ENCODE data around the gene TMEM19.
"Not testable (repeated sequence)": the region's sequence is repeated elsewhere in the genome, so short reads cannot be mapped to it uniquely, and the experiment has no call there.

The TMEM19 gene

GRCh38 chr12:71685312-71685906 lies 473 bp upstream of the TMEM19 start:
- Histone ChIP-seq H3K9ac (ENCODE audit: low read depth, low read length) (peak overlapping the region; percentile 82), H3K9me3 (ENCODE audit: control insufficient read depth, insufficient read depth, low read length) (no peaks in the 10 kb centered on the region), H3K36me3 (ENCODE audit: insufficient read depth, low read length) (no peaks in the 10 kb centered on the region), H3K4me1 (ENCODE audit: insufficient read depth, low read length) (peaks cover 6% of the 10 kb centered on the region; the same call in 1 of the 2 replicates)

- Histone ChIP-seq H3K9ac (ENCODE audit: low read depth, low read length) (peak overlapping the region; percentile 82), H3K4me1 (ENCODE audit: insufficient read depth, low read length) (peaks cover 6% of the 10 kb centered on the region; the same call in 1 of the 2 replicates), H3K36me3 (ENCODE audit: insufficient read depth, low read length) (no peaks in the 10 kb centered on the region), H3K9me3 (ENCODE audit: control insufficient read depth, insufficient read depth, low read length) (no peaks in the 10 kb centered on the region)
Observed at GRCh38 chr12:71686658-71687025, 760 bp downstream of the TMEM19 start.

- H3K4me1 ChIP-seq (ENCODE audit: insufficient read depth, low read length); H3K36me3 ChIP-seq (ENCODE audit: insufficient read depth, low read length); H3K9me3 ChIP-seq (ENCODE audit: control insufficient read depth, insufficient read depth, low read length): not testable (repeated sequence)
- peak overlapping the region; percentile 82; the same call in 1 of the 2 replicates for H3K9ac ChIP-seq (ENCODE audit: low read depth, low read length)
Observed at GRCh38 chr12:71687172-71687571, 1.3 kb downstream of the TMEM19 start.

- no peaks in the 10 kb centered on the region for H3K9me3 ChIP-seq (ENCODE audit: control insufficient read depth, insufficient read depth, low read length)
- peaks cover 5% of the 10 kb centered on the region; the same call in 1 of the 2 replicates for H3K4me1 ChIP-seq (ENCODE audit: insufficient read depth, low read length)
- H3K36me3 ChIP-seq (ENCODE audit: insufficient read depth, low read length) = no peaks in the 10 kb centered on the region
- no peak overlapping the region for H3K9ac ChIP-seq (ENCODE audit: low read depth, low read length)
Observed at GRCh38 chr12:71688961-71689570, 3.2 kb downstream of the TMEM19 start.

GRCh38 chr12:71691504-71692129 lies 5.7 kb downstream of the TMEM19 start:
- H3K9me3 ChIP-seq (ENCODE audit: control insufficient read depth, insufficient read depth, low read length) = no peaks in the 10 kb centered on the region
- H3K9ac ChIP-seq (ENCODE audit: low read depth, low read length) = no peak overlapping the region
- H3K4me1 ChIP-seq (ENCODE audit: insufficient read depth, low read length) = peaks cover 6% of the 10 kb centered on the region; the same call in 1 of the 2 replicates
- H3K36me3 ChIP-seq (ENCODE audit: insufficient read depth, low read length) = no peaks in the 10 kb centered on the region

- H3K9ac ChIP-seq (ENCODE audit: low read depth, low read length) = no peak overlapping the region
- 0 out of 2 replicates have a peak, but pooled peaks cover 4% of the 10 kb centered on the region for H3K4me1 ChIP-seq (ENCODE audit: insufficient read depth, low read length)
- no peaks in the 10 kb centered on the region for H3K9me3 ChIP-seq (ENCODE audit: control insufficient read depth, insufficient read depth, low read length)
- no peaks in the 10 kb centered on the region for H3K36me3 ChIP-seq (ENCODE audit: insufficient read depth, low read length)
Observed at GRCh38 chr12:71693126-71693525, 7.2 kb downstream of the TMEM19 start.

GRCh38 chr12:71693651-71694050 lies 7.8 kb downstream of the TMEM19 start:
- H3K9ac ChIP-seq (ENCODE audit: low read depth, low read length); H3K9me3 ChIP-seq (ENCODE audit: control insufficient read depth, insufficient read depth, low read length); H3K4me1 ChIP-seq (ENCODE audit: insufficient read depth, low read length); H3K36me3 ChIP-seq (ENCODE audit: insufficient read depth, low read length): not testable (repeated sequence)

- Histone ChIP-seq H3K36me3 (ENCODE audit: insufficient read depth, low read length) (no peaks in the 10 kb centered on the region), H3K9me3 (ENCODE audit: control insufficient read depth, insufficient read depth, low read length) (no peaks in the 10 kb centered on the region), H3K4me1 (ENCODE audit: insufficient read depth, low read length) (0 out of 2 replicates have a peak, but pooled peaks cover 4% of the 10 kb centered on the region), H3K9ac (ENCODE audit: low read depth, low read length) (no peak overlapping the region)
Observed at GRCh38 chr12:71694099-71694820, 8.4 kb downstream of the TMEM19 start.

- Histone ChIP-seq H3K9me3 (ENCODE audit: control insufficient read depth, insufficient read depth, low read length) (no peaks in the 10 kb centered on the region), H3K9ac (ENCODE audit: low read depth, low read length) (no peak overlapping the region), H3K36me3 (ENCODE audit: insufficient read depth, low read length) (no peaks in the 10 kb centered on the region; the same call in 1 of the 2 replicates), H3K4me1 (ENCODE audit: insufficient read depth, low read length) (0 out of 2 replicates have a peak, but pooled peaks cover 4% of the 10 kb centered on the region)
Observed at GRCh38 chr12:71695782-71696181, 9.9 kb downstream of the TMEM19 start.

- H3K9me3 ChIP-seq (ENCODE audit: control insufficient read depth, insufficient read depth, low read length); H3K36me3 ChIP-seq (ENCODE audit: insufficient read depth, low read length); H3K9ac ChIP-seq (ENCODE audit: low read depth, low read length); H3K4me1 ChIP-seq (ENCODE audit: insufficient read depth, low read length): not testable (repeated sequence)
Observed at GRCh38 chr12:71702181-71702580, 16.3 kb downstream of the TMEM19 start.

- no peaks in the 10 kb centered on the region for H3K9me3 ChIP-seq (ENCODE audit: control insufficient read depth, insufficient read depth, low read length)
- peaks cover 2% of the 10 kb centered on the region; the same call in 1 of the 2 replicates for H3K4me1 ChIP-seq (ENCODE audit: insufficient read depth, low read length)
- H3K9ac ChIP-seq (ENCODE audit: low read depth, low read length) = no peak overlapping the region
- H3K36me3 ChIP-seq (ENCODE audit: insufficient read depth, low read length) = no peaks in the 10 kb centered on the region; the same call in 1 of the 2 replicates
Observed at GRCh38 chr12:71702590-71702989, 16.7 kb downstream of the TMEM19 start.

- no peaks in the 10 kb centered on the region for H3K9me3 ChIP-seq (ENCODE audit: control insufficient read depth, insufficient read depth, low read length)
- no peaks in the 10 kb centered on the region; the same call in 1 of the 2 replicates for H3K36me3 ChIP-seq (ENCODE audit: insufficient read depth, low read length)
- peaks cover 8% of the 10 kb centered on the region; the same call in 1 of the 2 replicates for H3K4me1 ChIP-seq (ENCODE audit: insufficient read depth, low read length)
- no peak overlapping the region for H3K9ac ChIP-seq (ENCODE audit: low read depth, low read length)
Observed at GRCh38 chr12:71703206-71703605, 17.3 kb downstream of the TMEM19 start.

- Histone ChIP-seq H3K9ac (ENCODE audit: low read depth, low read length) (no peak overlapping the region), H3K9me3 (ENCODE audit: control insufficient read depth, insufficient read depth, low read length) (no peaks in the 10 kb centered on the region), H3K4me1 (ENCODE audit: insufficient read depth, low read length) (peaks cover 8% of the 10 kb centered on the region; the same call in 1 of the 2 replicates), H3K36me3 (ENCODE audit: insufficient read depth, low read length) (no peaks in the 10 kb centered on the region; the same call in 1 of the 2 replicates)
Observed at GRCh38 chr12:71704920-71705319, 19.0 kb downstream of the TMEM19 start.

GRCh38 chr12:71708658-71709057 lies 22.8 kb downstream of the TMEM19 start:
- Histone ChIP-seq H3K9ac (ENCODE audit: low read depth, low read length) (no peak overlapping the region), H3K36me3 (ENCODE audit: insufficient read depth, low read length) (no peaks in the 10 kb centered on the region), H3K4me1 (ENCODE audit: insufficient read depth, low read length) (peaks cover 8% of the 10 kb centered on the region; the same call in 1 of the 2 replicates), H3K9me3 (ENCODE audit: control insufficient read depth, insufficient read depth, low read length) (no peaks in the 10 kb centered on the region; the same call in 1 of the 2 replicates)
